Activated CD8-positive, alpha-beta T cell treated with anti-CD3 and anti-CD28 coated beads for 36 hours (primary cell): Measurements from ENCODE around the gene BCL7A. TPM values are rescaled to one million over a fixed set of nuclear protein-coding genes. Genes with fewer than 3 reads are reported as not detected.

Experiments
- ATAC-seq: fragments of 200-7000 bp; cut with Tn5 transposase; one replicate; pipeline ENCODE4 v1.10.0; 2021; ENCODE audit warnings: mild to moderate bottlenecking, moderate library complexity
- CTCF ChIA-PET: fragments of 350-600 bp; sonication (Branson Sonifier 250); formaldehyde crosslinking; loops from one replicate; lab custom pipeline; 2021; ENCODE audit warnings: antibody characterized with exemption; lab: Charles Lee
- POLR2A ChIA-PET: fragments of 350-600 bp; sonication (Branson Sonifier 250); formaldehyde crosslinking; loops from one replicate; lab custom pipeline; 2021; ENCODE audit warnings: antibody characterized with exemption; lab: Charles Lee
- DNase-seq: peaks from one replicate; pipeline ENCODE4 v3.0.0-alpha.2; 2020
- H3K27ac Mint-ChIP-seq: one replicate; pipeline ENCODE4 v1.8.0; 2021; ENCODE audit warnings: mild to moderate bottlenecking, mixed read lengths
- H3K27me3 Mint-ChIP-seq: one replicate; pipeline ENCODE4 v1.8.0; 2021; ENCODE audit warnings: mixed read lengths
- H3K36me3 Mint-ChIP-seq: one replicate; pipeline ENCODE4 v1.8.0; 2021; ENCODE audit warnings: low read depth, mixed read lengths
- H3K4me1 Mint-ChIP-seq: one replicate; pipeline ENCODE4 v1.8.0; 2021; ENCODE audit warnings: low read depth, mixed read lengths
- H3K4me3 Mint-ChIP-seq: one replicate; pipeline ENCODE4 v1.8.0; 2021; ENCODE audit warnings: mild to moderate bottlenecking, moderate library complexity, mixed read lengths
- H3K9me3 Mint-ChIP-seq: one replicate; pipeline ENCODE4 v1.8.0; 2021; ENCODE audit warnings: mixed read lengths
- intact Hi-C: fragments of 100-400 bp; cut with micrococcal nuclease; formaldehyde crosslinking; loops from one replicate; pipeline ENCODE4 v1.10.0; 2022
- total RNA-seq, 2 experiments: library from RNA; stranded (reverse); gene quantifications; one replicate each; pipeline ENCODE4 v1.2.3, GENCODE V29; 2021
- TF ChIP-seq, protein P1 (sequence below): fragments of 200-600 bp; IDR thresholded peaks from one replicate; pipeline ENCODE4 v1.8.0; 2022; ENCODE audit warnings: antibody characterized with exemption, mild to moderate bottlenecking

BCL7A gene
- total RNA-seq, 2 experiments from 2014 or later: 6.7 to 7.3 TPM

DNA sequence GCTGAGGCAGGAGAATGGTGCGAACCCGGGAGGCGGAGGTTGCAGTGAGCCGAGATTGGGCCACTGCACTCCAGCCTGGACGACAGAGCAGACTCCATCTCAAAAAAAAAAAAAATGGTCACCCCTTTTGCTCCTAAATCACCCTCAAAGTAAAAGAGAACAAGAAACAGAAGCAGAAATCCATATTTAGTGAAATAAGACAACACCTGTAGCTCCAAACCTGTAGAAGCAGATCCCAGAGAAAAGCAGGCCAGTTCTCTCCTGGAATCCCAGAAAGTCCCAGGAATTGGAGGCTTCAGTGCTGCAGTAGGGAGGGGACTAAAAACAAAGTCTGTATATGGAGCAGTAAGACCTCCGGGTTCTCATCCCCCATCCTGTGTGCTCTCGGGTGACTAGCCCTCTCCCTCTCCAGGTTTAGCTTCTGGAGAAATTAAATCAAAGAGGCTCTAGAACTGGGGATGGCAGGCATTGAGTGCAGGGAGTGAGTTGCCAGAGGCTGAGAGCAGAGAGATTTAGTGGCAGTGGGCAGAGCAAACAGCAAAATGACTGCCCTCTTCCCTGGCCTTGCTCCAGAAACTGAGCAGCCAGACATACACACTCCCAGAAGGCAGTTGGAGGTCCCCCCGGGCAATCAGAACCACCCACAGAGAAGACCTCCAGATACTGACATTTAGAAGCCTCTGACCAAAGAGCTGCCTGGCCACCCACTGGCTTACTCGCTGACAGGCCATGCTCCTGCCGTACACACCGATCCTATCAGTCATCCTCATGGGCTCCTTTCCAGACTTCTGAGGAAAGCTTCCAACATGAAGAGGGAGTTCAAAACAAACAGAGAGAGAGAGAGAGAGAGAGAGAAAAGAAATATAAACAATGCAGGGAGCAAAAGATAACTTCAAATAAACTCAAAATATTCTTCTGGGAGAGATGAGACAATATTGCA, 50.6 kb downstream of the BCL7A start:
- ChIA-PET POLR2A (interaction anchor here (0.6 to 1.0 kb wide), 2 partner anchors 17 to 77 kb away, joined by 3 read pairs; no protein-coding TSS in a partner anchor), CTCF (interaction anchor here (0.7 to 6.8 kb wide), 2 partner anchors 18 to 51 kb away, joined by 3 to 41 read pairs; no protein-coding TSS in a partner anchor)
- Mint-ChIP-seq H3K4me1 (peaks cover 19% of the 10 kb centered on the region), H3K27ac (no peak overlapping the region), H3K4me3 (no peak overlapping the region), H3K27me3 (no peaks in the 10 kb centered on the region), H3K9me3 (no peaks in the 10 kb centered on the region), H3K36me3 (no peaks in the 10 kb centered on the region)
- no peak for DNase-seq
- ATAC-seq: no peak
- TF ChIP-seq, protein P1, sequence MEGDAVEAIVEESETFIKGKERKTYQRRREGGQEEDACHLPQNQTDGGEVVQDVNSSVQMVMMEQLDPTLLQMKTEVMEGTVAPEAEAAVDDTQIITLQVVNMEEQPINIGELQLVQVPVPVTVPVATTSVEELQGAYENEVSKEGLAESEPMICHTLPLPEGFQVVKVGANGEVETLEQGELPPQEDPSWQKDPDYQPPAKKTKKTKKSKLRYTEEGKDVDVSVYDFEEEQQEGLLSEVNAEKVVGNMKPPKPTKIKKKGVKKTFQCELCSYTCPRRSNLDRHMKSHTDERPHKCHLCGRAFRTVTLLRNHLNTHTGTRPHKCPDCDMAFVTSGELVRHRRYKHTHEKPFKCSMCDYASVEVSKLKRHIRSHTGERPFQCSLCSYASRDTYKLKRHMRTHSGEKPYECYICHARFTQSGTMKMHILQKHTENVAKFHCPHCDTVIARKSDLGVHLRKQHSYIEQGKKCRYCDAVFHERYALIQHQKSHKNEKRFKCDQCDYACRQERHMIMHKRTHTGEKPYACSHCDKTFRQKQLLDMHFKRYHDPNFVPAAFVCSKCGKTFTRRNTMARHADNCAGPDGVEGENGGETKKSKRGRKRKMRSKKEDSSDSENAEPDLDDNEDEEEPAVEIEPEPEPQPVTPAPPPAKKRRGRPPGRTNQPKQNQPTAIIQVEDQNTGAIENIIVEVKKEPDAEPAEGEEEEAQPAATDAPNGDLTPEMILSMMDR: no peak
- intact Hi-C loops: no loop called here

DNA sequence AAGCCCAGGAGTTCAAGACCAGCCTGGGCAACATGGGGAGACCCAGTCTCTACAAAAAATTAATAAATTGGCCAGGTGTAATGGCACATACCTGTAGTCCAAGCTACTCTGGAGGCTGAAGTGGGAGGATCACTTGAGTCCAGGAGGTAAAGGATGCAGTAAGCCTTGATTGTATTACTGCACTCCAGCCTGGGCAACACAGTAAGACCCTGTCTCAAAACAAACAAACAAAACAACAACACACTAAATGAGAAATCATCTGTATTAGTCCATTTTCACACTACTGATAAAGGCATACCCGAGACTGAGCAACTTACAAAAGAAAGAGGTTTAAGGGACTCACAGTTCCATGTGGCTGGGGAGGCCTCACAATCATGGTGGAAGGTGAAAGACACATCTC, 52.1 kb downstream of the BCL7A start:
- TF ChIP-seq, protein P1: no peak
- Mint-ChIP-seq H3K4me1 (peaks cover 12% of the 10 kb centered on the region), H3K27me3 (no peaks in the 10 kb centered on the region), H3K27ac (no peak overlapping the region), H3K4me3 (no peak overlapping the region), H3K36me3 (no peaks in the 10 kb centered on the region), H3K9me3 (no peaks in the 10 kb centered on the region)
- ATAC-seq (no peak), DNase-seq (no peak)
- ChIA-PET CTCF (interaction anchor here (1.0 to 6.8 kb wide), 3 partner anchors 10 to 49 kb away, joined by 3 to 41 read pairs (median 3); no protein-coding TSS in a partner anchor), POLR2A (no interaction called here)
- intact Hi-C loops: no loop called here

DNA sequence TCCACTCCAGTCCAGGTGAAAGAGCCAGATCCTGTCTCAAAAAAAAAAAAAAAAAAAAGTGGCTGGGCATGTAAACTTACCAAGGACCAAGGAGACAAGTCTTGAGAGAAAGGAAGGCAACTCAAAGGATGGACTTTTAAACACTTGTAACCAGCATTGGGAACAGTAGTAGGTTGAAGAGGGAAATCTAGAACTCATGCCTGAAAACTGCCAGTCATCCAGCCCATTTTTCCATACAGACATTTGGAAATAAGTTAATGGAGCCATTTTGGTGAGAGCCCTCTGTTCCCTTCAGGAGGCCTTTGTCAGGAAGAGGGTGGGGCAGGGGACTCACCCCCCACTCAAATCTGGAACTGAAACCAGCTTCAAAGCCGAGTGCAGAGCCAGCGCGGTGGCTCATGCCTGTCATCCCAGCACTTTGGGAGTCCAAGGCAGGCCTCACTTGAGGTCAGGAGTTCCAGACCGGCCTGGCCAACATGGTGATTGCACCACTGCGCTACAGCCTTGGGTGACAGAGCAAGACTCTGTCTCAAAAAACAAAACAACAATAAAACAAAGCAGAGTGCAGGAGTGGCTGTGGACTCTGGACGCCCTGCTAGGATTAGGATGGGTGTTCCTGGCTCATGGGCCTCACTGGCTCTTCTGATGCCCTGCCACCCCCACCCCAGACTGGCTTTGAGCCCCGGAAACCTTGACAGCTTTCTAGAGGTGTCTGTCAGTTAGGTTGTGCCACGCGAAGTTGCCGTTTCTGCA, 55.2 kb downstream of the BCL7A start:
- POLR2A ChIA-PET: interaction anchor here (0.9 to 1.5 kb wide), 2 partner anchors 22 to 46 kb away, joined by 3 read pairs; no protein-coding TSS in a partner anchor
- no peaks in the 10 kb centered on the region for H3K27me3 Mint-ChIP-seq
- no peak overlapping the region for H3K27ac Mint-ChIP-seq
- no peaks in the 10 kb centered on the region for H3K9me3 Mint-ChIP-seq
- TF ChIP-seq, protein P1: no peak
- peaks cover 25% of the 10 kb centered on the region for H3K4me1 Mint-ChIP-seq
- intact Hi-C loops: no loop called here
- ATAC-seq (no peak), DNase-seq (no peak)
- peaks cover under 1% of the 10 kb centered on the region for H3K36me3 Mint-ChIP-seq
- no peak overlapping the region for H3K4me3 Mint-ChIP-seq
- CTCF ChIA-PET: interaction anchor here (1.2 to 2.0 kb wide), 4 partner anchors 14 to 46 kb away, joined by 3 to 13 read pairs (median 6); no protein-coding TSS in a partner anchor

DNA sequence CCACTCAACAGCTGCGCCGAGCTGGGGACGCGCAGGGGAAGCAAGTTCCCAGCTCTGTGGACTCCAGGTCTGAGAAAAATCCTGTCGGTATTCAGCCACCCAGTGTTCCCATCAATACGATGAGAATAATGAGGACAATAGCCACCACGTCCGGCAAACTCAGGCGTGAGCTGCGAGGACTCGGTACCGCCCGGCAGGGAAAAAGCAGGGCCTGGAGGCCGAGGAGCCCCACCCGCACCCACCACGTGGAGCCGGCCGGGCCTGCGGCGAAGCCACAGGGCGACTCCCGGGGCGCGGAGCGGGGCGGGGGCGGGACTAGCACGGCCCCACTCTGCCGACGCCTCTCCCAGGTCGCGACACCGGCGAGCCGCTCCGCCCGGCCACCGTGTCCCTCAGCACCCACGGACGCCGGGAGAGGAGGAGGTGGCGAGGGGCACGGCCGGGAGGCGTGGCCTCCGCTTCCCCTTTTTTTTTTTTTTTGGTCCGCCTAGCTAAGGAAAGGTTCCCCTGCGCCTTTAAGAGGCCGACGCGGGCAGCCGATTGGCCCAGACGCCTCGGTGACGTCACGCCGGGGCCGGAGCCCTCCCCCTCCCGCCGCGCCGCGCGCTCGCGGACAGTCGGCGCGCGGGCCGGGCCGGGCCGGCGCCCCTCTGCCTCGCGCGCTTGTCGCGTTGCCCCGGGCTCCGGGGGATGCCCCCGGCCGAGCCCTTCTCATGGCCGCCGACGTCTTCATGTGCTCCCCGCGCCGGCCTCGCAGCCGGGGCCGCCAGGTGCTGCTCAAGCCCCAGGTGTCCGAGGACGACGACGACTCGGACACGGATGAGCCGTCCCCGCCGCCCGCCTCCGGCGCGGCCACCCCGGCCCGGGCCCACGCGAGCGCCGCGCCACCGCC, 56.7 kb downstream of the BCL7A start, which contains the start of gene MLXIP:
TSS of gene MLXIP (plus strand) at position 616 of the 892 bp plus-strand sequence. CDS start at position 714, 98 bp downstream.
- Mint-ChIP-seq H3K4me1 (peaks cover 39% of the 10 kb centered on the region), H3K9me3 (no peaks in the 10 kb centered on the region), H3K36me3 (peaks cover 7% of the 10 kb centered on the region), H3K4me3 (peak within 1 kb of the TSS; percentile 78), H3K27me3 (no peaks in the 10 kb centered on the region), H3K27ac (peak within 1 kb of the TSS; percentile 73)
- ATAC-seq (peak; percentile 84), DNase-seq (peak; percentile 92)
- CTCF ChIA-PET: interaction anchor here (0.7 to 2.6 kb wide), 9 partner anchors 10 to 284 kb away, joined by 3 to 14 read pairs (median 4); no protein-coding TSS in a partner anchor
- TF ChIP-seq, protein P1: no peak
- intact Hi-C loops: no loop called here
- POLR2A ChIA-PET: interaction anchor here (0.6 to 1.9 kb wide), 8 partner anchors 10 to 274 kb away, joined by 3 to 7 read pairs (median 4); no protein-coding TSS in a partner anchor
